IMR-90 (cell line): ENCODE data around the gene UBTD1. TPM values are rescaled to one million over a fixed set of nuclear protein-coding genes. Genes with fewer than 3 reads are reported as not detected.

Source experiments
- ATAC-seq: fragments of 200-7000 bp; cut with Tn5 transposase; 2 replicates; pipeline ENCODE4 v1.9.1; 2020; ENCODE audit warnings: low read depth, mild to moderate bottlenecking, moderate library complexity
- BruUV-seq: library from RNA; stranded (reverse); fragments of 400-500 nt; replicated peaks from 2 replicates; lab custom pipeline; 2021; lab: Mats Ljungman, UMichigan
- CTCF ChIA-PET: fragments of 300-600 bp; formaldehyde crosslinking; extraction: SDS; loops from one replicate; lab custom pipeline; 2021; ENCODE audit warnings: antibody characterized with exemption; lab: Yijun Ruan, JAX
- POLR2A ChIA-PET: fragments of 300-600 bp; sonication (Branson Sonifier 250); formaldehyde crosslinking; loops from one replicate; lab custom pipeline; 2022; ENCODE audit warnings: antibody characterized with exemption; ENCODE audit not compliant: unreplicated experiment; lab: Charles Lee
- DNase-seq: peaks from one replicate; pipeline ENCODE4 v3.0.0; 2013
- H2AFZ ChIP-seq: replicated peaks from 2 replicates; pipeline ENCODE3; 2013; ENCODE audit warnings: low read length, mild to moderate bottlenecking; ENCODE audit not compliant: poor library complexity
- H2AK5ac ChIP-seq: 2 replicates; pipeline ENCODE4 v1.6.1; 2013; ENCODE audit warnings: low read depth, low read length, inconsistent platforms
- H2AK9ac ChIP-seq: replicated peaks from 2 replicates; pipeline ENCODE3; 2013; ENCODE audit warnings: mild to moderate bottlenecking, low read depth, low read length, moderate library complexity; ENCODE audit not compliant: poor library complexity
- H2BK120ac ChIP-seq: 2 replicates; pipeline ENCODE4 v1.6.1; 2013; ENCODE audit warnings: low read depth, low read length, inconsistent platforms
- H2BK15ac ChIP-seq: 3 replicates; pipeline ENCODE4 v1.6.1; 2013; ENCODE audit warnings: low read depth, low read length, inconsistent platforms
- H2BK20ac ChIP-seq: 2 replicates; pipeline ENCODE4 v1.6.1; 2013; ENCODE audit warnings: low read depth, mild to moderate bottlenecking, inconsistent platforms, low read length, moderate library complexity
- H2BK5ac ChIP-seq: 2 replicates; pipeline ENCODE4 v1.6.1; 2013; ENCODE audit warnings: mild to moderate bottlenecking, low read depth, low read length, inconsistent platforms; ENCODE audit not compliant: poor library complexity, severe bottlenecking
- H3K14ac ChIP-seq: replicated peaks from 2 replicates; pipeline ENCODE4 v1.6.1; 2013; ENCODE audit warnings: low read depth, low read length, inconsistent platforms
- H3K18ac ChIP-seq: 2 replicates; pipeline ENCODE4 v1.6.1; 2013; ENCODE audit warnings: low read depth, low read length, control low read depth
- H3K23ac ChIP-seq: 2 replicates; pipeline ENCODE4 v1.6.1; 2013; ENCODE audit warnings: low read depth, low read length, inconsistent platforms
- H3K27ac ChIP-seq: 2 replicates; pipeline ENCODE4 v1.5.1; 2013; ENCODE audit warnings: mild to moderate bottlenecking, control low read depth, low read length; ENCODE audit not compliant: insufficient read depth
- H3K27me3 ChIP-seq: 2 replicates; pipeline ENCODE4 v1.6.1; 2013; ENCODE audit warnings: low read length; ENCODE audit not compliant: control insufficient read depth, insufficient read depth
- H3K36me3 ChIP-seq: 2 replicates; pipeline ENCODE4 v1.6.1; 2013; ENCODE audit warnings: low read length, mixed read lengths; ENCODE audit not compliant: control insufficient read depth, insufficient read depth
- H3K4ac ChIP-seq: 2 replicates; pipeline ENCODE4 v1.6.1; 2013; ENCODE audit warnings: low read depth, low read length, inconsistent platforms
- H3K4me1 ChIP-seq: 2 replicates; pipeline ENCODE4 v1.6.1; 2013; ENCODE audit warnings: low read length, mixed read lengths; ENCODE audit not compliant: control insufficient read depth, insufficient read depth
- H3K4me2 ChIP-seq: 2 replicates; pipeline ENCODE4 v1.6.1; 2013; ENCODE audit warnings: low read depth, mild to moderate bottlenecking, control low read depth, low read length, moderate library complexity
- H3K4me3 ChIP-seq: 2 replicates; pipeline ENCODE4 v1.5.1; 2013; ENCODE audit warnings: low read depth, mild to moderate bottlenecking, control low read depth, low read length, moderate library complexity; ENCODE audit not compliant: insufficient read depth
- H3K56ac ChIP-seq: 2 replicates; pipeline ENCODE4 v1.6.1; 2013; ENCODE audit warnings: low read length, inconsistent platforms; ENCODE audit not compliant: insufficient read depth; ENCODE audit errors: extremely low read depth
- H3K79me1 ChIP-seq, 2 experiments: 2 replicates each; pipeline ENCODE4 v1.6.1; 2013; ENCODE audit warnings: low read length in 2 of 2, inconsistent platforms in 1 of 2, low read depth in 1 of 2
- H3K9ac ChIP-seq: 2 replicates; pipeline ENCODE4 v1.6.1; 2013; ENCODE audit warnings: low read depth, low read length, control low read depth
- H3K9me1 ChIP-seq: 2 replicates; pipeline ENCODE4 v1.6.1; 2013; ENCODE audit warnings: low read length, inconsistent platforms; ENCODE audit not compliant: insufficient read depth
- H3K9me3 ChIP-seq: 2 replicates; pipeline ENCODE4 v1.6.1; 2013; ENCODE audit warnings: low read length; ENCODE audit not compliant: control insufficient read depth, insufficient read depth
- H4K20me1 ChIP-seq: 2 replicates; pipeline ENCODE4 v1.6.1; 2013; ENCODE audit warnings: low read length, inconsistent platforms; ENCODE audit not compliant: insufficient read depth
- H4K5ac ChIP-seq: 2 replicates; pipeline ENCODE4 v1.6.1; 2013; ENCODE audit warnings: mild to moderate bottlenecking, low read depth, low read length, control low read depth
- H4K8ac ChIP-seq, 2 experiments: 2 replicates each; pipeline ENCODE4 v1.6.1; 2013; ENCODE audit warnings: low read depth in 2 of 2, low read length in 2 of 2, control low read depth in 1 of 2, inconsistent platforms in 1 of 2
- H4K91ac ChIP-seq: 2 replicates; pipeline ENCODE4 v1.6.1; 2013; ENCODE audit warnings: low read depth, low read length, inconsistent platforms; ENCODE audit not compliant: insufficient read depth
- ELK1 ChIP-seq: fragments of 150-350 bp; IDR thresholded peaks from 2 replicates; pipeline ENCODE4 v1.6.1; 2016; ENCODE audit warnings: low read depth, mild to moderate bottlenecking, low read length, moderate library complexity, borderline replicate concordance
- MAFK ChIP-seq: IDR thresholded peaks from 2 replicates; pipeline ENCODE4 v1.6.1; 2012; ENCODE audit warnings: low read depth, low read length, improper control_type of control experiment
- MXI1 ChIP-seq: IDR thresholded peaks from 2 replicates; pipeline ENCODE4 v1.6.1; 2012; ENCODE audit warnings: low read depth, mild to moderate bottlenecking, low read length, moderate library complexity, borderline replicate concordance
- NFE2L2 ChIP-seq: fragments of 150-350 bp; IDR thresholded peaks from 2 replicates; pipeline ENCODE4 v1.6.1; 2016; ENCODE audit warnings: low read depth, mild to moderate bottlenecking, low read length
- WGBS, 2 experiments: methylation state at CpG; one replicate each; pipeline versions ENCODE4 v1.1.5 to v1.1.7; 2013; ENCODE audit warnings: missing lambda C conversion rate in 2 of 2; ENCODE audit not compliant: insufficient read length in 1 of 2; ENCODE audit errors: extremely low coverage in 2 of 2; 5-methylcytosine and 5-hydroxymethylcytosine counted together
- dilution Hi-C: fragments of 300-500 bp; cut with HindIII; formaldehyde crosslinking; loops from one replicate; pipeline ENCODE4 v1.14.3; 2018; ENCODE audit warnings: low sequenced_read_pairs; ENCODE audit not compliant: unreplicated experiment
- in situ Hi-C: fragments of 300-500 bp; cut with MboI; formaldehyde crosslinking; loops from 3 replicates; pipeline ENCODE4 v1.14.3; 2019; ENCODE audit warnings: low sequenced_read_pairs, inconsistent platforms, mixed read lengths
- intact Hi-C: fragments of 100-400 bp; cut with micrococcal nuclease; formaldehyde crosslinking; loops from 2 replicates; pipeline ENCODE4 v1.10.0; 2022
- polyA plus RNA-seq, 3 experiments: library from polyadenylated mRNA; depleted of rRNA; stranded (reverse); fragments of >200 nt; gene quantifications; 2 replicates each; pipeline ENCODE4 v1.2.3, GENCODE V29; 2012; ENCODE audit warnings: low replicate concordance in 1 of 3
- total RNA-seq: library from RNA; depleted of rRNA; stranded (reverse); fragments of >200 nt; gene quantifications from 2 replicates; pipeline ENCODE4 v1.2.3, GENCODE V29; 2012

The UBTD1 gene
- total and polyA plus RNA-seq, 2 of the 4 experiments (the other 2 are of a cell fraction), result 21.9 to 44.9 TPM

DNA sequence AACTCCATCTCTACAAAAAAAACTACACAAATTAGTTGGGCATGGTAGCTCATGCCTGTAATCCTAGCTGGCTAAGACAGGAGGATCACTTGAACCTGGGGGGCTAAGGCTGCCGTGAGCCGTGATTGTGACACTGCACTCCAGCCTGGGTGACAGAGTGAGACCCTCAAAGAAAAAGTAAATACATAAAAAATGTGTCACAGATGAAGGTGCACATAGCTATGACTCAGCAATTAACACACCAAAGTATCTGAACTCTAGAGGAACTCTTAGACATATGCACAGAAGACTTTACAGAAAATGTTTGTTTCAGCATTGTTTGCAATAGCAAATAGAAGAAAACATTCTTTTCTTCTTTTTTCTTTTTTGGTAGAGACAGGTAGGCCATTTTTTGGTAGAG is 99.1 kb downstream of the UBTD1 start:
- Histone ChIP-seq H3K79me1 (no peaks in the 10 kb centered on the region), H2AK5ac (no peak overlapping the region), H2BK15ac (no peak overlapping the region; the same call in 2 of the 3 replicates), H3K27ac (no peak overlapping the region), H3K9me1 (peaks cover 9% of the 10 kb centered on the region), H2BK5ac (no peak overlapping the region), H3K9me3 (no peaks in the 10 kb centered on the region), H3K14ac (no peak overlapping the region), H3K4me1 (peaks cover 15% of the 10 kb centered on the region), H3K4ac (peak overlapping the region; percentile 43), H2AFZ (no peak overlapping the region), H4K20me1 (peaks cover 3% of the 10 kb centered on the region; the same call in 1 of the 2 replicates), H3K23ac (no peak overlapping the region), H4K91ac (no peak overlapping the region), H3K18ac (no peak overlapping the region), H3K36me3 (no peaks in the 10 kb centered on the region), H4K5ac (no peak overlapping the region), H3K4me3 (no peak overlapping the region), H3K4me2 (no peak overlapping the region), H4K8ac (no peak overlapping the region), H2BK20ac (no peak overlapping the region), H2AK9ac (no peak overlapping the region), H3K56ac (no peak overlapping the region), H3K9ac (no peak overlapping the region), H3K27me3 (no peaks in the 10 kb centered on the region), H2BK120ac (0 out of 2 replicates have a peak overlapping the region, but pooled peaks have one; percentile 29)
- dilution Hi-C loops (no loop called here), in situ Hi-C loops (no loop called here), intact Hi-C loops (no loop called here)
- TF ChIP-seq MXI1 (no peak), ELK1 (no peak), NFE2L2 (peak; percentile 97), MAFK (peak; percentile 68)
- ATAC-seq (no peak), DNase-seq (no peak)
- CTCF ChIA-PET, result interaction anchor here (0.5 kb wide), 1 partner anchor 1368 kb away, joined by 3 read pairs; no protein-coding TSS in a partner anchor
- WGBS, 2 experiments, result no CpG with 5 or more reads among the region's 2 CpGs
- POLR2A ChIA-PET, result no interaction called here
- no TSS peak for BruUV-seq
